ENCODE results near the gene ADAP2.
A peak's percentile ranks its signal among the peaks of the same experiment; 100 is the strongest.

ADAP2 gene

GRCh38 chr17:30920683-30921543 lies 832 bp upstream of the ADAP2 start:
- TF ChIP-seq CTCF (IDR thresholded peaks at IDR 0.05; ENCODE audit: control extremely low read depth, extremely low read depth, low read depth, missing control alignments): no peak
- DNase-seq (ENCODE audit: extremely low spot score): no peak
- ChIA-PET POLR2A (no interaction called here), CTCF (interaction anchor here (1.8 to 2.1 kb wide), 2 partner anchors 10 to 14 kb away, joined by 4 to 6 read pairs; no protein-coding TSS in a partner anchor)

- POLR2A ChIA-PET: interaction anchor here (0.6 kb wide), 1 partner anchor 11 kb away, joined by 3 read pairs; no protein-coding TSS in a partner anchor
- CTCF ChIA-PET: interaction anchor here (1.1 to 2.1 kb wide), 4 partner anchors 12 to 294 kb away, joined by 3 to 6 read pairs (median 4); no protein-coding TSS in a partner anchor
- TF ChIP-seq CTCF (IDR thresholded peaks at IDR 0.05; ENCODE audit: control extremely low read depth, extremely low read depth, low read depth, missing control alignments): no peak
- peak; percentile 40 for DNase-seq (ENCODE audit: extremely low spot score)
Measured at GRCh38 chr17:30922235-30923030, 688 bp downstream of the ADAP2 start.

- POLR2A ChIA-PET: no interaction called here
Measured at GRCh38 chr17:30924341-30924740, 2.6 kb downstream of the ADAP2 start.

GRCh38 chr17:30926516-30926915 lies 4.8 kb downstream of the ADAP2 start:
- TF ChIP-seq CTCF (IDR thresholded peaks at IDR 0.05; ENCODE audit: control extremely low read depth, extremely low read depth, low read depth, missing control alignments): no peak
- POLR2A ChIA-PET: no interaction called here
- peak; percentile 43 for DNase-seq (ENCODE audit: extremely low spot score)
- CTCF ChIA-PET: interaction anchor here (1.2 to 1.9 kb wide), 2 partner anchors 9 to 42 kb away, joined by 3 to 6 read pairs; no protein-coding TSS in a partner anchor

More at GRCh38 chr17:30924341-30924740, 2.6 kb downstream of the ADAP2 start:
- CTCF ChIA-PET: interaction anchor here (0.8 to 1.5 kb wide), 3 partner anchors 8 to 14 kb away, joined by 3 to 4 read pairs (median 3); no protein-coding TSS in a partner anchor
- no peak for DNase-seq (ENCODE audit: extremely low spot score)
- TF ChIP-seq CTCF (IDR thresholded peaks at IDR 0.05; ENCODE audit: control extremely low read depth, extremely low read depth, low read depth, missing control alignments): no peak

- TF ChIP-seq CTCF (IDR thresholded peaks at IDR 0.05; ENCODE audit: control extremely low read depth, extremely low read depth, low read depth, missing control alignments): no peak
- CTCF ChIA-PET: interaction anchor here (0.6 to 1.9 kb wide), 4 partner anchors 10 to 290 kb away, joined by 3 to 6 read pairs (median 3); no protein-coding TSS in a partner anchor
- POLR2A ChIA-PET: no interaction called here
- no peak for DNase-seq (ENCODE audit: extremely low spot score)
Measured at GRCh38 chr17:30927756-30928155, 6.0 kb downstream of the ADAP2 start.

GRCh38 chr17:30928584-30928983 lies 6.8 kb downstream of the ADAP2 start:
- CTCF ChIA-PET: interaction anchor here (1.1 to 1.6 kb wide), 2 partner anchors 14 to 289 kb away, joined by 3 read pairs; no protein-coding TSS in a partner anchor
- POLR2A ChIA-PET: no interaction called here

More at GRCh38 chr17:30928584-30928983, 6.8 kb downstream of the ADAP2 start:
- TF ChIP-seq CTCF (IDR thresholded peaks at IDR 0.05; ENCODE audit: control extremely low read depth, extremely low read depth, low read depth, missing control alignments): no peak
- DNase-seq (ENCODE audit: extremely low spot score): no peak
